NT2/D1 (cell line): Measurements from ENCODE around the gene IQSEC1.

ENCODE experiments used
- SUZ12 ChIP-seq: IDR thresholded peaks from 2 replicates; pipeline ENCODE4 v1.6.1; 2011; ENCODE audit not compliant: insufficient read length, insufficient read depth; ENCODE audit errors: extremely low read depth
- YY1 ChIP-seq: IDR thresholded peaks from 2 replicates; pipeline ENCODE4 v1.6.1; 2011; ENCODE audit not compliant: insufficient read length, insufficient read depth
- ZNF274 ChIP-seq: IDR thresholded peaks from 2 replicates; pipeline ENCODE4 v1.6.1; 2011; ENCODE audit warnings: mild to moderate bottlenecking, low read depth, low read length

DNA sequence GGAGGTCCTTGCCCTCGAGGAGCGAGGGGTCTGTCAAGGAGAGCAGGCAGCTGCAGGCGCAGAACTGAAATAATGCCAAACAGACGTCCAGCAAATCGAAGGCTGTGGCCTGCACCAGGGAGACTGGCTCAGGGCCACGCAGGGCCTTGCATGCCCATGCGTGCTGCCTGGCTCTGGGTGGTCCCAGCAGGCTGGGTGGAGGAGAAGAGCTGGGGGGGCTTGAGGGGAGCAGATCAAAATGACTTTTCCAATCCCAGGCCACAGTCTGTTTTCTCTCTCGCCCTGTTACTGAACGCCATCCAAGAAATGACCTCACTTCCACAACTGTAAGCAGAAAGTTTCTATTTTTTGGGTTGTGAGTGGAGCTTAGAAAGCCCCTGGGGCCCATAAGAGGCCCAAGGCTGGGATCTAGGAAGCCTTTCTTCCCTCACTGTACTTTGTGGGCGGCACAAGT is 134.9 kb downstream of the IQSEC1 start:
- TF ChIP-seq YY1 (no peak), ZNF274 (no peak), SUZ12 (no peak)
